WTC11 (cell line): ENCODE measurements around the gene VWA8. TPM values are rescaled to one million over a fixed set of nuclear protein-coding genes. Genes with fewer than 3 reads are reported as not detected.

Source experiments
- ATAC-seq: fragments of 200-7000 bp; cut with Tn5 transposase; 2 replicates; pipeline ENCODE4 v1.10.0; 2021; ENCODE audit warnings: mild to moderate bottlenecking, moderate library complexity
- Bru-seq: library from RNA; stranded (reverse); fragments of 400-500 nt; gene quantifications from one replicate; lab custom pipeline; 2021; lab: Mats Ljungman, UMichigan
- CTCF ChIA-PET: fragments of 300-600 bp; sonication (Branson Sonifier 250); formaldehyde crosslinking; loops from one replicate; lab custom pipeline; 2021; ENCODE audit warnings: antibody characterized with exemption; lab: Charles Lee
- POLR2A ChIA-PET: fragments of 350-600 bp; sonication (Branson Sonifier 250); formaldehyde crosslinking; loops from one replicate; lab custom pipeline; 2021; ENCODE audit warnings: antibody characterized with exemption; lab: Charles Lee
- DNase-seq: peaks from one replicate; pipeline ENCODE4 v3.0.0; 2021; ENCODE audit warnings: low spot score
- H3K27ac Mint-ChIP-seq: 2 replicates; pipeline ENCODE4 v1.8.0; 2021; ENCODE audit warnings: mixed read lengths
- H3K27me3 Mint-ChIP-seq: 2 replicates; pipeline ENCODE4 v1.8.0; 2021; ENCODE audit warnings: low read depth, mild to moderate bottlenecking, moderate library complexity, mixed read lengths
- H3K36me3 Mint-ChIP-seq: 2 replicates; pipeline ENCODE4 v1.8.0; 2021; ENCODE audit warnings: mixed read lengths
- H3K4me1 Mint-ChIP-seq: 2 replicates; pipeline ENCODE4 v1.8.0; 2022; ENCODE audit warnings: mixed read lengths
- H3K4me3 Mint-ChIP-seq: 2 replicates; pipeline ENCODE4 v1.8.0; 2021; ENCODE audit warnings: mild to moderate bottlenecking, moderate library complexity, mixed read lengths
- H3K9me3 Mint-ChIP-seq: 2 replicates; pipeline ENCODE4 v1.8.0; 2021; ENCODE audit warnings: mixed read lengths
- AFF4 ChIP-seq: sonication (generic); formaldehyde crosslinking; IDR thresholded peaks from 2 replicates; pipeline ENCODE4 v1.8.1; 2023; ENCODE audit warnings: mild to moderate bottlenecking, missing genetic modification reagents, borderline replicate concordance
- ATF2 ChIP-seq: sonication (generic); formaldehyde crosslinking; IDR thresholded peaks from 2 replicates; pipeline ENCODE4 v1.8.1; 2022; ENCODE audit warnings: low read depth, missing genetic modification reagents, borderline replicate concordance
- CREB1 ChIP-seq: sonication (generic); formaldehyde crosslinking; IDR thresholded peaks from 2 replicates; pipeline ENCODE4 v1.8.0; 2023; ENCODE audit warnings: mild to moderate bottlenecking, missing genetic modification reagents
- CREM ChIP-seq: sonication (generic); formaldehyde crosslinking; IDR thresholded peaks from 2 replicates; pipeline ENCODE4 v1.8.1; 2022; ENCODE audit warnings: mild to moderate bottlenecking, missing genetic modification reagents, moderate library complexity
- E2F1 ChIP-seq: sonication (generic); formaldehyde crosslinking; IDR thresholded peaks from 2 replicates; pipeline ENCODE4 v1.8.0; 2022; ENCODE audit warnings: mild to moderate bottlenecking, missing genetic modification reagents
- E2F4 ChIP-seq: sonication (generic); formaldehyde crosslinking; IDR thresholded peaks from 2 replicates; pipeline ENCODE4 v1.8.1; 2022; ENCODE audit warnings: low read depth, mild to moderate bottlenecking, moderate library complexity, missing genetic modification reagents, borderline replicate concordance
- EMX1 ChIP-seq: fragments of 250-450 bp; sonication (Bioruptor Pico); IDR thresholded peaks from 2 replicates; pipeline ENCODE4 v1.8.0; 2021; ENCODE audit warnings: mild to moderate bottlenecking
- ESRRA ChIP-seq: sonication (generic); formaldehyde crosslinking; IDR thresholded peaks from 2 replicates; pipeline ENCODE4 v1.8.1; 2022; ENCODE audit warnings: mild to moderate bottlenecking, missing genetic modification reagents, borderline replicate concordance
- GABPB1 ChIP-seq: sonication (generic); formaldehyde crosslinking; IDR thresholded peaks from 2 replicates; pipeline ENCODE4 v1.8.1; 2023; ENCODE audit warnings: mild to moderate bottlenecking, missing genetic modification reagents
- GTF2I ChIP-seq: fragments of 250-450 bp; sonication (Bioruptor Pico); conservative IDR thresholded peaks from 2 replicates; pipeline ENCODE4 v1.4.0; 2021; ENCODE audit warnings: mild to moderate bottlenecking
- IRF1 ChIP-seq: sonication (generic); formaldehyde crosslinking; IDR thresholded peaks from 2 replicates; pipeline ENCODE4 v1.8.0; 2023; ENCODE audit warnings: missing genetic modification reagents
- IRF2 ChIP-seq: sonication (generic); formaldehyde crosslinking; IDR thresholded peaks from 2 replicates; pipeline ENCODE4 v1.8.0; 2022; ENCODE audit warnings: low read depth, missing genetic modification reagents, borderline replicate concordance
- JAZF1 ChIP-seq: fragments of 250-450 bp; sonication (Bioruptor Pico); IDR thresholded peaks from 2 replicates; pipeline ENCODE4 v1.9.0; 2021; ENCODE audit warnings: moderate library complexity, mild to moderate bottlenecking, inconsistent platforms
- NFE2L1 ChIP-seq: sonication (generic); formaldehyde crosslinking; IDR thresholded peaks from 2 replicates; pipeline ENCODE4 v1.8.1; 2023; ENCODE audit warnings: missing genetic modification reagents
- NR1H2 ChIP-seq: sonication (generic); formaldehyde crosslinking; IDR thresholded peaks from 2 replicates; pipeline ENCODE4 v1.9.0; 2021; ENCODE audit warnings: mild to moderate bottlenecking, moderate library complexity, missing genetic modification reagents
- RELA ChIP-seq: sonication (generic); formaldehyde crosslinking; IDR thresholded peaks from 2 replicates; pipeline ENCODE4 v1.8.1; 2022; ENCODE audit warnings: missing genetic modification reagents, mild to moderate bottlenecking, borderline replicate concordance
- SOX15 ChIP-seq: fragments of 250-450 bp; sonication (Bioruptor Pico); IDR thresholded peaks from 2 replicates; pipeline ENCODE4 v1.9.0; 2021; ENCODE audit warnings: mild to moderate bottlenecking
- USF1 ChIP-seq: sonication (generic); formaldehyde crosslinking; IDR thresholded peaks from 2 replicates; pipeline ENCODE4 v1.8.0; 2022; ENCODE audit warnings: mild to moderate bottlenecking, missing genetic modification reagents
- ZBTB21 ChIP-seq: sonication (generic); formaldehyde crosslinking; IDR thresholded peaks from 2 replicates; pipeline ENCODE4 v1.8.1; 2023; ENCODE audit warnings: mild to moderate bottlenecking, missing genetic modification reagents, borderline replicate concordance
- ZNF396 ChIP-seq: fragments of 250-450 bp; sonication (Bioruptor Pico); IDR thresholded peaks from 2 replicates; pipeline ENCODE4 v1.8.0; 2021; ENCODE audit warnings: mild to moderate bottlenecking, moderate library complexity, borderline replicate concordance
- ZNF512 ChIP-seq: sonication (generic); formaldehyde crosslinking; IDR thresholded peaks from 2 replicates; pipeline ENCODE4 v1.8.1; 2022; ENCODE audit warnings: missing genetic modification reagents, borderline replicate concordance
- ZSCAN18 ChIP-seq: fragments of 250-450 bp; sonication (Bioruptor Pico); IDR thresholded peaks from 2 replicates; pipeline ENCODE4 v2.1.2; 2022; ENCODE audit warnings: mild to moderate bottlenecking, moderate library complexity
- long read RNA-seq, 3 experiments: library from RNA in 1 of 3; library from capped mRNA in 1 of 3; library from polyadenylated mRNA in 1 of 3; unstranded in 2 of 3; stranded (forward) in 1 of 3; transcript quantifications; one replicate each; pipeline ENCODE4 v2.0.0, GENCODE V29; 2021
- total RNA-seq: library from RNA; stranded (reverse); gene quantifications from 3 replicates; pipeline ENCODE4 v1.2.3, GENCODE V29; 2021

Gene VWA8
- total RNA-seq, result 19.9 to 22.2 TPM (median 20.8 TPM) in 3 replicates
- percentile 76 among the genes with signal in this experiment for Bru-seq, nascent RNA
- long read RNA-seq, experiment 1, full-length matches to known transcripts, result 19 of 69 reads
- long read RNA-seq, experiment 1, partial matches to known transcripts, result 24 of 69 reads
- long read RNA-seq, experiment 1, other reads (novel, unspliced or antisense), result 26 of 69 reads
- long read RNA-seq, experiment 2, full-length matches to known transcripts, result 1 of 26 reads
- long read RNA-seq, experiment 2, partial matches to known transcripts, result 13 of 26 reads
- long read RNA-seq, experiment 2, other reads (novel, unspliced or antisense), result 12 of 26 reads
- long read RNA-seq, experiment 3, result 0 reads

GRCh38 chr13:41960637-41961465 lies at the start of gene VWA8:
VWA8 (minus strand) TSS chr13:41961109; CDS start chr13:41961015, 94 bp downstream.
- Mint-ChIP-seq H3K4me1 (peaks cover 23% of the 10 kb centered on the region), H3K27me3 (peaks cover 3% of the 10 kb centered on the region; the same call in 1 of the 2 replicates), H3K27ac (peak within 1 kb of the TSS; percentile 93), H3K9me3 (no peaks in the 10 kb centered on the region), H3K4me3 (peak within 1 kb of the TSS; percentile 88), H3K36me3 (no peaks in the 10 kb centered on the region)
- DNase-seq (peak; percentile 90), ATAC-seq (peak; percentile 96)
- CTCF ChIA-PET, result interaction anchor here (1.2 to 1.7 kb wide), 2 partner anchors 81 to 292 kb away, joined by 4 to 8 read pairs; no protein-coding TSS in a partner anchor
- POLR2A ChIA-PET, result interaction anchor here (1.0 kb wide), 1 partner anchor 51 kb away, joined by 4 read pairs; no protein-coding TSS in a partner anchor
- TF ChIP-seq ZNF512 (CRISPR knock-in tag) (no peak), EMX1 (no peak), GABPB1 (CRISPR knock-in tag) (peak; percentile 85; the same call in 1 of the 2 replicates), ESRRA (CRISPR knock-in tag) (no peak; the same call in 1 of the 2 replicates), NFE2L1 (CRISPR knock-in tag) (0 out of 2 replicates have a peak, but pooled peaks have one; percentile 10), USF1 (no peak), SOX15 (CRISPR knock-in tag) (no peak), IRF1 (no peak), IRF2 (CRISPR knock-in tag) (no peak), E2F4 (CRISPR knock-in tag) (0 out of 2 replicates have a peak, but pooled peaks have one; percentile 35), ZSCAN18 (CRISPR knock-in tag) (no peak), ZBTB21 (CRISPR knock-in tag) (0 out of 2 replicates have a peak, but pooled peaks have one; percentile 65), NR1H2 (no peak), AFF4 (CRISPR knock-in tag) (0 out of 2 replicates have a peak, but pooled peaks have one; percentile 39), ZNF396 (CRISPR knock-in tag) (no peak), GTF2I (CRISPR knock-in tag) (peak; percentile 61; the same call in 1 of the 2 replicates), CREB1 (no peak), ATF2 (CRISPR knock-in tag) (no peak), E2F1 (CRISPR knock-in tag) (no peak), RELA (CRISPR knock-in tag) (0 out of 2 replicates have a peak, but pooled peaks have one; percentile 37), JAZF1 (CRISPR knock-in tag) (no peak), CREM (CRISPR knock-in tag) (0 out of 2 replicates have a peak, but pooled peaks have one; percentile 48)
